Hematopoietic multipotent progenitor cell treated with erythropoietin and hydrocortisone succinate and interleukin-3 and kit ligand, for 6 days (in vitro differentiated cells): ENCODE results near the gene ANK3.
"Not testable (repeated sequence)": the region's sequence is repeated elsewhere in the genome, so short reads cannot be mapped to it uniquely, and the experiment has no call there.

Source experiments
- DNase-seq: peaks from one replicate; pipeline ENCODE4 v3.0.0-alpha.2; 2015

ANK3 gene

GRCh38 chr10:60073781-60074656 lies 315.7 kb downstream of the ANK3 start:
- peak; percentile 84 for DNase-seq

- DNase-seq = peak; percentile 85
Observed at GRCh38 chr10:60073397-60073780, 316.3 kb downstream of the ANK3 start.

- DNase-seq = no peak
Observed at GRCh38 chr10:60069311-60069710, 320.4 kb downstream of the ANK3 start.

- DNase-seq = peak; percentile 27
Observed at GRCh38 chr10:60050366-60050765, 339.3 kb downstream of the ANK3 start.

- no peak for DNase-seq
Observed at GRCh38 chr10:60048091-60048501, 341.6 kb downstream of the ANK3 start.

GRCh38 chr10:60045571-60045970 lies 344.1 kb downstream of the ANK3 start:
- peak; percentile 30 for DNase-seq

- DNase-seq = no peak
Observed at GRCh38 chr10:60044971-60045370, 344.7 kb downstream of the ANK3 start.

- no peak for DNase-seq
Observed at GRCh38 chr10:60044242-60044641, 345.4 kb downstream of the ANK3 start.

- DNase-seq = peak; percentile 90
Observed at GRCh38 chr10:60043561-60044241, 346.0 kb downstream of the ANK3 start.

GRCh38 chr10:60042914-60043313 lies 346.8 kb downstream of the ANK3 start:
- DNase-seq = no peak

GRCh38 chr10:60042262-60042661 lies 347.4 kb downstream of the ANK3 start:
- no peak for DNase-seq

- no peak for DNase-seq
Observed at GRCh38 chr10:60041489-60042133, 348.1 kb downstream of the ANK3 start.

- no peak for DNase-seq
Observed at GRCh38 chr10:60040014-60040662, 349.5 kb downstream of the ANK3 start.

- DNase-seq = no peak
Observed at GRCh38 chr10:60035984-60036383, 353.7 kb downstream of the ANK3 start.

- not testable (repeated sequence) for DNase-seq
Observed at GRCh38 chr10:60035375-60035774, 354.3 kb downstream of the ANK3 start.

- peak; percentile 91 for DNase-seq
Observed at GRCh38 chr10:60032723-60033122, 357.0 kb downstream of the ANK3 start.

GRCh38 chr10:60031664-60032063 lies 358.0 kb downstream of the ANK3 start:
- no peak for DNase-seq

- DNase-seq = no peak
Observed at GRCh38 chr10:60031183-60031582, 358.5 kb downstream of the ANK3 start.

GRCh38 chr10:60029475-60029874 lies 360.2 kb downstream of the ANK3 start:
- DNase-seq = no peak

GRCh38 chr10:60028081-60028480 lies 361.6 kb downstream of the ANK3 start:
- DNase-seq = peak; percentile 93

- DNase-seq = no peak
Observed at GRCh38 chr10:60025279-60025678, 364.4 kb downstream of the ANK3 start.

GRCh38 chr10:60024506-60024905 lies 365.2 kb downstream of the ANK3 start:
- DNase-seq = no peak
